ENCODE results near the gene PSPC1. TPM values are rescaled to one million over a fixed set of nuclear protein-coding genes. Genes with fewer than 3 reads are reported as not detected.

PSPC1 gene
- total and polyA plus RNA-seq, 8 donors = 19.2 to 256 (median 79.3) TPM

- Histone ChIP-seq H3K4me1 (peaks cover 0 to 16% (median 5%) of the 10 kb centered on the region in 4 donors), H3K27me3 (no peaks in the 10 kb centered on the region), H3K9me3 (no peaks in the 10 kb centered on the region), H3K4me3 (no peak overlapping the region), H3K36me3 (peaks cover 41 to 100% (median 97%) of the 10 kb centered on the region in 4 donors), H3K27ac (no peak overlapping the region)
- DNase-seq = no peak
- intact Hi-C loops (cut with DNase I; ENCODE audit: low total_unique reads) = no loop called here
- WGBS, 5 donors = 57 to 75% (median 67%) methylated on average over 3 of the region's 3 CpGs
- TF ChIP-seq EP300 (IDR thresholded peaks at IDR 0.05) = no peak
- no peak for TF ChIP-seq CTCF (IDR thresholded peaks at IDR 0.05)
- no peak for TF ChIP-seq POLR2AphosphoS5 (IDR thresholded peaks at IDR 0.05)
- TF ChIP-seq POLR2A (IDR thresholded peaks at IDR 0.05) = no peak
These were observed 112.6 kb downstream of the PSPC1 start for GRCh38 chr13:19670147-19670546.

DNA sequence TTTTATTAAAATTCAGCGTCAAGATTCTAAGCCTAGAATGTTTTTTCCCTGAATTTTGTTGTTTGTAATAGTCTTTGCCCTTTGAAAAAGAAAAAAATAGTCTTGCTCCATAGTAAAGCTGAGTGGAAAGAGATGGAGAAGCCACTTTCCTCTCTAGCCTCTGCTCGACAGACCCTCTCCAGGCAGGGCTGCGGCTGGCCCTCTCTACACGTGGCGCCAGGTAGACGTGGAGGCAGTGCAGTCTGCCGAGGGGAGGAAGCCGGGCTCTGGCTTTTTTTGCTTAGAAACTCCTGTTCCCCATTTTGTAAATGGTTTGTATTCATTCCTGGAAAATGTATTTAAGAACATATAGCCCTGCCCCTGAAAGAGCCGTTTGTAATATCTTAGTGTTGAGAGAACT lies 114.0 kb downstream of the PSPC1 start:
- Histone ChIP-seq H3K27me3 (no peaks in the 10 kb centered on the region), H3K36me3 (peaks cover 47 to 100% (median 97%) of the 10 kb centered on the region in 4 donors), H3K27ac (no peak overlapping the region), H3K4me3 (no peak overlapping the region), H3K4me1 (peaks cover 0 to 4% (median under 1%) of the 10 kb centered on the region in 4 donors), H3K9me3 (no peaks in the 10 kb centered on the region)
- 88 to 90% (median 88%) methylated on average over 9 of the region's 9 CpGs for WGBS, 5 donors
- intact Hi-C loops (cut with DNase I; ENCODE audit: low total_unique reads) = no loop called here
- no peak for DNase-seq
- TF ChIP-seq POLR2A (IDR thresholded peaks at IDR 0.05) (no peak), EP300 (IDR thresholded peaks at IDR 0.05) (no peak), CTCF (IDR thresholded peaks at IDR 0.05) (no peak), POLR2AphosphoS5 (IDR thresholded peaks at IDR 0.05) (no peak)

- no peaks in the 10 kb centered on the region for H3K4me1 ChIP-seq
- no peaks in the 10 kb centered on the region for H3K9me3 ChIP-seq
- H3K36me3 ChIP-seq = peaks cover 59 to 100% (median 100%) of the 10 kb centered on the region in 4 donors
- H3K4me3 ChIP-seq = no peak overlapping the region
- 76 to 88% (median 83%) methylated on average over 14 of the region's 14 CpGs for whole genome bisulfite sequencing, 5 donors
- no peaks in the 10 kb centered on the region for H3K27me3 ChIP-seq
- no peak for DNase-seq
- H3K27ac ChIP-seq = no peak overlapping the region
- intact Hi-C loops (cut with DNase I; ENCODE audit: low total_unique reads) = no loop called here
- no peak for TF ChIP-seq POLR2A (IDR thresholded peaks at IDR 0.05)
- TF ChIP-seq CTCF (IDR thresholded peaks at IDR 0.05) = no peak
- TF ChIP-seq EP300 (IDR thresholded peaks at IDR 0.05) = no peak
- no peak for TF ChIP-seq POLR2AphosphoS5 (IDR thresholded peaks at IDR 0.05)
These were observed 117.3 kb downstream of the PSPC1 start for GRCh38 chr13:19665427-19665859.

GRCh38 chr13:19664481-19665230 lies 118.1 kb downstream of the PSPC1 start:
- TF ChIP-seq CTCF (IDR thresholded peaks at IDR 0.05) = no peak
- no peak for TF ChIP-seq POLR2A (IDR thresholded peaks at IDR 0.05)
- TF ChIP-seq EP300 (IDR thresholded peaks at IDR 0.05) = no peak
- TF ChIP-seq POLR2AphosphoS5 (IDR thresholded peaks at IDR 0.05) = no peak
- WGBS, 5 donors = 75 to 84% (median 79%) methylated on average over 14 of the region's 14 CpGs

More at GRCh38 chr13:19664481-19665230, 118.1 kb downstream of the PSPC1 start:
- H3K4me1 ChIP-seq = no peaks in the 10 kb centered on the region
- H3K27me3 ChIP-seq = no peaks in the 10 kb centered on the region
- no peak overlapping the region for H3K27ac ChIP-seq
- DNase-seq = no peak
- no peaks in the 10 kb centered on the region for H3K9me3 ChIP-seq
- intact Hi-C loops (cut with DNase I; ENCODE audit: low total_unique reads) = no loop called here
- H3K4me3 ChIP-seq = no peak overlapping the region
- H3K36me3 ChIP-seq = peaks cover 51 to 100% (median 100%) of the 10 kb centered on the region in 4 donors

All from stomach (tissue), 9 donors.